ENCODE measurements around the gene MYL3.
A peak's percentile ranks its signal among the peaks of the same experiment; 100 is the strongest.

The MYL3 gene

DNA sequence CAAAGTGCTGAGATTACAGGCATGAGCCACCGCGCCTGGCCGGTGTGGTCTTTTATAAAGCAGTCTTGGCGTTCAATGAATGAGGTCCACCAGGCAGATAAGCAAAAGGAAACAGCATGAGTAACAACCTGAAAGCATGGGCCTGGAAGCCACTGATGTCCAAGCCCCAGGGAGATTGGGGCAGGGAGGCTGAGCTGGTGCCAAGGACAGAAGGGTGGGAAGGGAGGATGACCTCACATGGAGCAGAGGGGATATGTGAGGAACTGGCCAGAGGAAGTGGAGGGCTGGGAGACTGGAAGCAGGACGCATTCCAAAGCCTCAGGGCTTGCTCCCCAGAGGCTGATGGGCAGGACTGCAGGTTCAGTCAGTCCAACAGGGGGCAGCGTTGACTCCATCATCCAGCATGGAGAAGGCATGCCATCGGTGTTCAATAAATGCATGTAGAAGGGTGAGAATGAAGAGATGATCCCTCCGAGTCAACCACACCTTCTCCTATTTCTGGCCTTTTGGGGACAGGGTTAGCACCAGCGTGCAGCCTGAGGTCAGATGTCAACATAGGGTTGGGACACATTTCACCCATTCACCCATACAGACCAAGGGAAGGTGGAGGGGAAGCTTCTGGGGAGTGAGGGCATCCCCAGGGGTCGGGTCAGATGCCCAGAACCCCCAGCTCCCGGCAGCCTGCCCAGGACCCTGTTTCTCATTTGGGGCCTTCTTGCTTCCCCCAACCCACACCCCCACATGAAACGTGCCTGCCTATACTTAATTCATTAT lies 14.8 kb downstream of the MYL3 start:
- Histone ChIP-seq H3K4me1 (ENCODE audit: insufficient read depth, low read length) (peaks cover 7% of the 10 kb centered on the region; the same call in 1 of the 2 replicates), H3K9me3 (ENCODE audit: control insufficient read depth, insufficient read depth, low read length) (no peaks in the 10 kb centered on the region), H3K36me3 (ENCODE audit: insufficient read depth, low read length) (no peaks in the 10 kb centered on the region), H3K9ac (ENCODE audit: low read depth, low read length) (no peak overlapping the region)

GRCh38 chr3:46847744-46848143 lies 15.5 kb downstream of the MYL3 start:
- H3K36me3 ChIP-seq (ENCODE audit: insufficient read depth, low read length), result no peaks in the 10 kb centered on the region
- H3K9ac ChIP-seq (ENCODE audit: low read depth, low read length), result no peak overlapping the region
- peaks cover 7% of the 10 kb centered on the region; the same call in 1 of the 2 replicates for H3K4me1 ChIP-seq (ENCODE audit: insufficient read depth, low read length)
- no peaks in the 10 kb centered on the region for H3K9me3 ChIP-seq (ENCODE audit: control insufficient read depth, insufficient read depth, low read length)

GRCh38 chr3:46846624-46847542 lies 16.4 kb downstream of the MYL3 start:
- no peak overlapping the region for H3K9ac ChIP-seq (ENCODE audit: low read depth, low read length)
- peaks cover 7% of the 10 kb centered on the region; the same call in 1 of the 2 replicates for H3K4me1 ChIP-seq (ENCODE audit: insufficient read depth, low read length)
- no peaks in the 10 kb centered on the region for H3K9me3 ChIP-seq (ENCODE audit: control insufficient read depth, insufficient read depth, low read length)
- H3K36me3 ChIP-seq (ENCODE audit: insufficient read depth, low read length), result no peaks in the 10 kb centered on the region

DNA sequence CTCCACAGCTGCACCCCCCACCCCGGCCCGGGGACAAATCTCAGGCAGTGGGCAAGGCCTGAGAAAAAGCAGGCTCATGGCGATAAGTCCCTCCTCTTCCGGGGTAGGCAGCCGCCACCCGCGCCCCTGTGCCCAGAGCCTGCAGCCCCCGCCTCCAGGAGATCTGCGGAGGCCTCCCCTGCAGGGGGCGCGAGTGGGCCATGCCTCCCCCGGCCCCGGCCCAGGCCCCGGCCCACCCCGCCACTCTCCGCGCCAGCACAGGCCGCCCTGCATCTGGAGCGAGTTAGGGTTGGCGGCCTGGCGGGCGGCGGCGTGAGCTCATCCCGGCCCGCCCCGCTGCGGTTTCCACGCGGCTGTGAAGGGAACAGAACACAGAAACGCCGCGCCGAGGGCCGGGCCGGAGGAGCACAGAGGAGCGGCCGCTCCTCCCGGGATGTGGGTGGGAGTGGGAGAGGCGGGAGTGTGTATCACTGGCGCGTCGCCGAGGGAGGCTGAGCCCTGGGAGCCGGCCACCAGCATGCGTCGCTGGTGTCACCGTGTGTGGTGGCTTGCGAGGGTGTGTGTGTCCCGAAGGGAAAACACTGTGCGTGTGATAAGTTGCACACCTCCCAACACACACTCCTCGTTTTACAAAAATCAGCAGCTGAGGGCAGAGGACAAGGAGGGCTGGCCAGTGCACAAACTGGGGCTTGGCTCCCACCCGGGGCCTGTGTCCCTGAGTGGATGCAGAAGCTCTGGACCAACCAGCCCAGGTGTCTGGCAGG lies 17.2 kb downstream of the MYL3 start:
- 0 out of 2 replicates have a peak, but pooled peaks cover 4% of the 10 kb centered on the region for H3K9me3 ChIP-seq (ENCODE audit: control insufficient read depth, insufficient read depth, low read length)
- H3K36me3 ChIP-seq (ENCODE audit: insufficient read depth, low read length), result no peaks in the 10 kb centered on the region
- H3K4me1 ChIP-seq (ENCODE audit: insufficient read depth, low read length), result peaks cover 7% of the 10 kb centered on the region; the same call in 1 of the 2 replicates
- H3K9ac ChIP-seq (ENCODE audit: low read depth, low read length), result peak overlapping the region; percentile 83

DNA sequence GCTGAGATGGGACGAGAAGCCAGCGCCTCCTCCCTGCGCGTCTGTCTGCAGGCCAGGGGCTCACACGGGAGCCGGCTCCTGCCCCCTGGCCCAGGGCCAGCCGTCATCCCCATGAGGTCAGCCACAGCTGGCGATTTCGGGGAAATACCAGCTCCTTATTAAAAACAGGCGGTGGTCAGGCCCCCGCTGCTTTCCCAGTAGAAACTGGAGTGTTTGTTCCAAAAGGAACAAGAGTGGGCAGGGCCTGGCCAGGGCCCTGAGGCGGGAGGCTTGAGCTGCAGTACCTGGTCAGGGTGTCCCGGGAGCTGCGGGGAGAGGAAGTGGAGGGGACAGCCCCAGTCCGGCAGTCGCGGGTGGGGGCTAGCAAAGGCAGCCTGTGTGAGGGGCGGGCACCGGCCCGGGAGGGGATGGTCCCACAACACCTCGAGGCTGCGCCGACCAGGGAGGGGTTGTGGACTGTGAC lies 17.8 kb downstream of the MYL3 start:
- H3K9me3 ChIP-seq (ENCODE audit: control insufficient read depth, insufficient read depth, low read length), result 0 out of 2 replicates have a peak, but pooled peaks cover 6% of the 10 kb centered on the region
- H3K9ac ChIP-seq (ENCODE audit: low read depth, low read length), result peak overlapping the region; percentile 83
- H3K36me3 ChIP-seq (ENCODE audit: insufficient read depth, low read length), result no peaks in the 10 kb centered on the region
- peaks cover 7% of the 10 kb centered on the region; the same call in 1 of the 2 replicates for H3K4me1 ChIP-seq (ENCODE audit: insufficient read depth, low read length)

- Histone ChIP-seq H3K4me1 (ENCODE audit: insufficient read depth, low read length) (peaks cover 7% of the 10 kb centered on the region; the same call in 1 of the 2 replicates), H3K36me3 (ENCODE audit: insufficient read depth, low read length) (no peaks in the 10 kb centered on the region), H3K9ac (ENCODE audit: low read depth, low read length) (peak overlapping the region; percentile 83; the same call in 1 of the 2 replicates), H3K9me3 (ENCODE audit: control insufficient read depth, insufficient read depth, low read length) (0 out of 2 replicates have a peak, but pooled peaks cover 6% of the 10 kb centered on the region)
These were observed 18.3 kb downstream of the MYL3 start for GRCh38 chr3:46844881-46845312.

DNA sequence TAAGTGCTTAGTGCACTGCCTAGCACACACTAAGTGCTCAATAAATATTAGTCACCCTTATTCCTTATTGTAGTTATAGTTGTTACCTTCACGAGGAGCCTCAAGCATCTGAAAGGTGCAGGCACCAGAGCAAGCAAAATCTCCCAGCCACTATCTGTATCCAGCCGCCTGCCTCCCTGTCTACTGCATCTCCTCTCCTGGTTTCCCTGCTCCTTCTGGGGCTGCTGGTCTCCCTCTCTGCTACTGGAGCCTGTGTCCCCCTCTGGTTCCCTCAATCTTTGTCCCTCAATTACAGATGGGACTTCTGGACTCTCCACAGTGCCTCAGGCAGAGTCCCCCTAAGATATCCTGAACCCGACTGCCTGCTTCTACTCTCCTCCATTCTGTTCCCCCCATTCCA lies 18.8 kb downstream of the MYL3 start:
- Histone ChIP-seq H3K36me3 (ENCODE audit: insufficient read depth, low read length) (no peaks in the 10 kb centered on the region), H3K4me1 (ENCODE audit: insufficient read depth, low read length) (peaks cover 7% of the 10 kb centered on the region; the same call in 1 of the 2 replicates), H3K9ac (ENCODE audit: low read depth, low read length) (no peak overlapping the region), H3K9me3 (ENCODE audit: control insufficient read depth, insufficient read depth, low read length) (0 out of 2 replicates have a peak, but pooled peaks cover 6% of the 10 kb centered on the region)

DNA sequence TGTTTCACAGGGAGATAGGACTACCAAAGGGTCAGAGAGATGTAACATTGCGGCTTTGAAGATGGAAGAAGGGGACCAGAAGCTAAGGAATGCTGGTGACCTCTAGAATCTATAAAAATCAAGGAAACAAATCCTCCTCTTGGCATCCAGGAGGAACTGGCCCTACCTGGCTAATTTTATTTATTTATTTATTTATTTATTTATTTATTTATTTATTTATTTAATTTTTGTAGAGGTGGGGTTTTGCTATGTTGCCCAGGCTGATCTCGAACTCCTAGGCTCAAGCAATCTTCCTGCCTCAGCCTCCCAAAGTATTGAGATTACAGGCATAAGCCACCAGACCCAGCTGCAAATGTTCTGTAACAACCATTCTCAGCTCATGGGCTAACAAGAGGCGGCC lies 19.7 kb downstream of the MYL3 start:
- H3K36me3 ChIP-seq (ENCODE audit: insufficient read depth, low read length), result no peaks in the 10 kb centered on the region
- peaks cover 4% of the 10 kb centered on the region; the same call in 1 of the 2 replicates for H3K4me1 ChIP-seq (ENCODE audit: insufficient read depth, low read length)
- H3K9ac ChIP-seq (ENCODE audit: low read depth, low read length), result no peak overlapping the region
- H3K9me3 ChIP-seq (ENCODE audit: control insufficient read depth, insufficient read depth, low read length), result 0 out of 2 replicates have a peak, but pooled peaks cover 6% of the 10 kb centered on the region

GRCh38 chr3:46840491-46840890 lies 22.8 kb downstream of the MYL3 start:
- H3K9me3 ChIP-seq (ENCODE audit: control insufficient read depth, insufficient read depth, low read length), result peaks cover 11% of the 10 kb centered on the region; the same call in 1 of the 2 replicates
- H3K36me3 ChIP-seq (ENCODE audit: insufficient read depth, low read length), result no peaks in the 10 kb centered on the region
- peaks cover 4% of the 10 kb centered on the region; the same call in 1 of the 2 replicates for H3K4me1 ChIP-seq (ENCODE audit: insufficient read depth, low read length)
- no peak overlapping the region for H3K9ac ChIP-seq (ENCODE audit: low read depth, low read length)

DNA sequence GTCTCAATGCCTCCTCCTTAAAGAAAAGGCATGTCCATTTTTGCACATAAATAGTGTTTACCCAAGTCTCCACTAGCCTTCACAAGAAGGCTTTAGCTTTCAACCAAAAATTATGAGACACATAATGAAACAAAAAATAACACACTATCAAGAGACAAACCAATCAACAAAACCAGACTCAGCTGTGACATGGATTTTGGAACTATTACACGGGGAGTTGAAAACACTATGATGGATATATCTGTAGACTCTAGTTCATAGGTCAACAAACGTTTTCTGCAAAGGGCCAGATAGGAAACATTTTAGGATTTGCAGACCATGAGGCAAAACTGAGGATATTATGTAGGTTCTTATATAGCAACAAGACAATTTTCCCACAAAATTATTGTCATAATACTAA lies 24.9 kb downstream of the MYL3 start:
- H3K36me3 ChIP-seq (ENCODE audit: insufficient read depth, low read length), result no peaks in the 10 kb centered on the region
- H3K9me3 ChIP-seq (ENCODE audit: control insufficient read depth, insufficient read depth, low read length), result peaks cover 11% of the 10 kb centered on the region; the same call in 1 of the 2 replicates
- H3K4me1 ChIP-seq (ENCODE audit: insufficient read depth, low read length), result no peaks in the 10 kb centered on the region
- H3K9ac ChIP-seq (ENCODE audit: low read depth, low read length), result no peak overlapping the region

- H3K9ac ChIP-seq (ENCODE audit: low read depth, low read length), result no peak overlapping the region
- H3K36me3 ChIP-seq (ENCODE audit: insufficient read depth, low read length), result no peaks in the 10 kb centered on the region
- no peaks in the 10 kb centered on the region for H3K4me1 ChIP-seq (ENCODE audit: insufficient read depth, low read length)
- peaks cover 6% of the 10 kb centered on the region; the same call in 1 of the 2 replicates for H3K9me3 ChIP-seq (ENCODE audit: control insufficient read depth, insufficient read depth, low read length)
These were observed 27.8 kb downstream of the MYL3 start for GRCh38 chr3:46835491-46835890.

DNA sequence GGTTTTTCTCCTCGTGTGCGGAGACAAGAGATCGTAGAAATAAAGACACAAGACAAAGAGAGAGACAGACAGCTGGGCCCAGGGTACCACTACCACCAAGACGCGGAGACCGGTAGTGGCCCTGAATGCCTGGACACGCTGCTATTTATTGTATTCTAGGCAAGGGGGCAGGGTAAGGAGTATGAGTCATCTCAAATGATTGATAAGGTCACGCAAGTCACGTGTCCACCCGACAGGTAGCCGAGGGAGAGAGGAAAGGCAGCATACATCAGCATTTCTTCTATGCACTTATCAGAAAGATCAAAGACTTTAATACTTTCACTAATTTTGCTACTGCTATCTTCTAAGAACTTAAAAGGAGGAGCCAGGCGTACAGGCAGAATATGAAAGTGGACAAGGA lies 28.2 kb downstream of the MYL3 start:
- Histone ChIP-seq H3K36me3 (ENCODE audit: insufficient read depth, low read length) (no peaks in the 10 kb centered on the region), H3K9me3 (ENCODE audit: control insufficient read depth, insufficient read depth, low read length) (peaks cover 6% of the 10 kb centered on the region; the same call in 1 of the 2 replicates), H3K9ac (ENCODE audit: low read depth, low read length) (no peak overlapping the region), H3K4me1 (ENCODE audit: insufficient read depth, low read length) (no peaks in the 10 kb centered on the region)

DNA sequence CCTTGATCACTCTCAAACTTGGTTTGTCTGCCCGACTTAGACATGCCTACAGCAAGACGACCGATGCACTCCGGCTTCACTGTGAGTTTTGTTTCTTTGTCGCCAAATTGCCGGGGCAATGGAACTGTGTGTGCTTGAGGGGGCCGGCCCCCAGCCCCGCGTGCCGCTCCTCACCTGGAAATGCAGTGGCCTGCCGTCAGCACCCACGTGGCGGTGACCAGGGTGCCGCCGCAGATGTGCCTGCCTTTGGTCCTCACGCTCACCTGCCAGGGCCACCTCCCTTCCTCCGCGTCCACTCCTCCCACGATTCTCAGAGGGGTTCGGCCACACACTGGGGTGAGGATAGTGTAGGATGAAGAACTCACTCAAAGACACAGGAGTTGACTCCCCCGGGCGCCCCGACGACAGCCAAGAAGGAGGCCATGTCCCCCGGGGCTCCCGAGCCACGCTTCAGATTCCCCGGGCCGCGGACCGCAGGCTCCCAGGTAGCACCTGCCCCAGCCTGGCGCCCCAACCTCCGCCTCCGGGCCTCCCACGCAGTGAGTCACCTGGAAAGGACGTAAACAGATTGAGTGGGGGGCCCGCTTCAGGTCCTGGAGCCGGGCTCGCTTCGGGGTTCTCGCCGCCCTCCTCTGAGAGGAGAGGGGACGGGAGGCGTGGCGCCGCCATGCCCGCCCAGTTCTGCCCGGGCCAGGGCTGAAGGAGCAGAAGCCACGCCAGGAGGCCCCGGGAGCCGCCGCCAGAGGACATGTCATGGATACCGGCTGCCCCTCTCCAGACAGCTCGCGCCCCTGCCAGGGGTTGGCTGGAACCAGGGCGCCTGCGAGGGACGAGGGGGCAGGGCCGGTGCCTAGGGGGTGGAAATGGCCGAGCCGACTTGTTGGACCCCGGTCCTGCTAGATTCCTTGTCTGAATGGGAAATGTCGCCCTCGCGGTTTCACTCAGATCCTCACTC lies 29.6 kb downstream of the MYL3 start:
- Histone ChIP-seq H3K9me3 (ENCODE audit: control insufficient read depth, insufficient read depth, low read length) (peaks cover 6% of the 10 kb centered on the region; the same call in 1 of the 2 replicates), H3K4me1 (ENCODE audit: insufficient read depth, low read length) (no peaks in the 10 kb centered on the region), H3K9ac (ENCODE audit: low read depth, low read length) (no peak overlapping the region), H3K36me3 (ENCODE audit: insufficient read depth, low read length) (no peaks in the 10 kb centered on the region)

Measured in ES-I3 (cell line).